A549 treated with Mapracorat at 1 μM for 4 hours (cell line): ENCODE measurements around the gene CKAP5. TPM values are rescaled to one million over a fixed set of nuclear protein-coding genes. Genes with fewer than 3 reads are reported as not detected.

ENCODE experiments used
- total RNA-seq: library from RNA; stranded (reverse); fragments of 200-300 nt; extraction: Qiagen RNA extraction; gene quantifications from 5 replicates; pipeline ENCODE4 v1.2.3, GENCODE V29; 2022

The CKAP5 gene
- 59.2 to 72.5 TPM (median 69.0 TPM) in 5 replicates for total RNA-seq

GRCh38 chr11:46845740-46846509 lies at the start of gene CKAP5:
CKAP5 (minus strand) TSS chr11:46846280; CDS start chr11:46821231, 25,049 bp downstream.

GRCh38 chr11:46719048-46719542 lies 127.0 kb downstream of the CKAP5 start, which contains the start of gene F2:
F2 (plus strand) TSS chr11:46719213; CDS start chr11:46719236, 23 bp downstream.

DNA sequence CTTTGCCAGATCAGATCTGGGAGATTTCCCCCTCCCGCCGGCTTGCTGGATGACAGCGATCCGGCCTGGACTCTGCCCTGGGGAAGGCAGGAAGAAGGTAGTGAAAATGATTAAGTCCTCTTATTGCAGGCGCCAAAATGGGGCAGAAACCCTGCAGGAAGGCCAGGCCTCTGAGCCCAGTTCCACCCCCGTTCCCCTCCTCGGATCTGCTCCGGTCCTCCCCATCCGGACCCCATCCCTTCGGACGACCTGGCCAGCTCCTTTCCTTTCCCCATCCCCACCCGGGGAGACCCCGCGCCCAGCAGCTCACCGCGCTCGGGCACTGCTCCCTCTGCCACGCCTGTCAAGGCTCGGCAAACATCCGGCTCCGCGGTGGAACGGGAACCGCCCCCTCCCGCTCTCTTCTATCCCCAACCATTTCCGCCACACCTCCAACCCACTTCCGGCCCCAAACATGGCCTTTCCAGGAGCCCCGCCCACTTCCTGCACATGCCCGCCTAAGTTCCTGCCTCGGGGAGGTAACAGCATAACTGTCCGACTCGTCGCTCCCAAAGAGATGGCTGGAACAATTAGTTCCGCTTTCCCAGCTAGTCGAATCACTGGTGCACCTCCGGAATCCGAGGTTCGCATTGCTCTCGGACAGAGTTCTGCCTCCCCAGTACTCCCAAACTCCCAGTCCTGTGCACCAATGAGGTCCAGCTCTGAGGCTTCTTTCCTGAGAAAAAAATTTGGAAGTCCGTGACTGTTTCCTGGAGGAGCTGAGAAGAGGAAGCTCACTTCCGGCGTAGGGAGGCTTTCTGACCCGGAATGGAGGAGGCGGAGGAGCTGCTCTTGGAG lies 145.6 kb downstream of the CKAP5 start, which contains the start of the genes ARHGAP1 and ZNF408:
ARHGAP1 (minus strand) TSS at position 379 of the 837 bp plus-strand sequence. CDS start 4,512 bp downstream, outside the sequence.
ZNF408 (plus strand) TSS at position 791 of the 837 bp plus-strand sequence; CDS start at position 808, 17 bp downstream.

Other genes starting within 250 kb of the CKAP5 start
- gene HARBI1, start 229.1 kb downstream of the CKAP5 start, total RNA-seq, result 4.6 to 5.9 TPM (median 5.2 TPM) in 5 replicates
- 46.8 to 64.6 TPM (median 53.7 TPM) in 5 replicates for gene ATG13, start 228.7 kb downstream of the CKAP5 start, total RNA-seq
- gene ARHGAP1, start 145.7 kb downstream of the CKAP5 start, total RNA-seq, result 55.8 to 60.5 TPM (median 56.5 TPM) in 5 replicates
- 16.9 to 21.1 TPM (median 17.4 TPM) in 5 replicates for gene ZNF408, start 145.2 kb downstream of the CKAP5 start, total RNA-seq
- 1.7 to 2.4 TPM (median 2.1 TPM) in 5 replicates for gene F2, start 127.1 kb downstream of the CKAP5 start, total RNA-seq
- gene LRP4, start 72.3 kb upstream of the CKAP5 start, total RNA-seq, result 6.4 to 8.0 TPM (median 7.3 TPM) in 5 replicates
- gene CSTPP1, start 90.5 kb upstream of the CKAP5 start, total RNA-seq, result 26.7 to 34.4 TPM (median 29.3 TPM) in 5 replicates